Loucy (cell line): ENCODE data around the gene PIGR.

ENCODE experiments used
- CTCF ChIP-seq: fragments of 200-600 bp; sonication (generic); conservative IDR thresholded peaks from 2 replicates; pipeline ENCODE4 v1.5.1; 2014; ENCODE audit warnings: mild to moderate bottlenecking, antibody characterized with exemption, low read length
- EZH2phosphoT487 ChIP-seq: fragments of 200-600 bp; IDR thresholded peaks from 2 replicates; pipeline ENCODE4 v1.6.1; 2018; ENCODE audit warnings: antibody characterized with exemption, mild to moderate bottlenecking, moderate library complexity, borderline replicate concordance

GRCh38 chr1:206900149-206900548, 46.1 kb downstream of the PIGR start:
- no peak for TF ChIP-seq CTCF
- no peak for TF ChIP-seq EZH2phosphoT487
